22Rv1 (cell line): ENCODE results near the gene MIDN.
"Not testable (repeated sequence)": the region's sequence is repeated elsewhere in the genome, so short reads cannot be mapped to it uniquely, and the experiment has no call there.

Source experiments
- CTCF ChIP-seq: fragments of 450-650 bp; IDR thresholded peaks from 2 replicates; pipeline ENCODE4 v1.5.1; 2017; ENCODE audit warnings: mild to moderate bottlenecking
- ZFX ChIP-seq: fragments of 450-650 bp; IDR thresholded peaks from 2 replicates; pipeline ENCODE4 v1.6.1; 2017; ENCODE audit warnings: antibody characterized with exemption, borderline replicate concordance

- TF ChIP-seq CTCF, ZFX: not testable (repeated sequence)
Observed at GRCh38 chr19:1200614-1201013, 47.8 kb upstream of the MIDN start.
